Epithelial cell of proximal tubule (primary cell): ENCODE results near the gene MIA2. TPM values are rescaled to one million over a fixed set of nuclear protein-coding genes. Genes with fewer than 3 reads are reported as not detected.
"Not testable (repeated sequence)": the region's sequence is repeated elsewhere in the genome, so short reads cannot be mapped to it uniquely, and the experiment has no call there.

Experiments
- DNase-seq: peaks from one replicate; pipeline ENCODE4 v3.0.0-alpha.2; 2011; ENCODE audit warnings: low read depth
- H3K4me3 ChIP-seq: 2 replicates; pipeline ENCODE4 v1.5.1; 2011; ENCODE audit warnings: low read depth, mild to moderate bottlenecking, low read length
- CTCF ChIP-seq: conservative IDR thresholded peaks from 2 replicates; pipeline ENCODE4 v1.5.1; 2012; ENCODE audit warnings: low read depth, mild to moderate bottlenecking, low read length
- total RNA-seq: library from RNA; depleted of rRNA; stranded (reverse); fragments of >200 nt; gene quantifications from 2 replicates; pipeline ENCODE4 v1.2.3, GENCODE V29; 2015

The MIA2 gene
- total RNA-seq, 1 donor from 2014 or later: 10.4 TPM

GRCh38 chr14:39275395-39275794, 41.7 kb downstream of the MIA2 start:
- TF ChIP-seq CTCF: no peak
- no peak for DNase-seq
- no peak overlapping the region for H3K4me3 ChIP-seq

- no peak for TF ChIP-seq CTCF
- H3K4me3 ChIP-seq: no peak overlapping the region
- no peak for DNase-seq
These were observed 42.3 kb downstream of the MIA2 start for GRCh38 chr14:39276005-39276404.

GRCh38 chr14:39276579-39277114, 42.9 kb downstream of the MIA2 start:
- no peak for TF ChIP-seq CTCF
- H3K4me3 ChIP-seq: no peak overlapping the region
- no peak for DNase-seq

GRCh38 chr14:39279515-39279914, 45.8 kb downstream of the MIA2 start:
- TF ChIP-seq CTCF: no peak
- DNase-seq: no peak
- H3K4me3 ChIP-seq: no peak overlapping the region

GRCh38 chr14:39280678-39281077, 47.0 kb downstream of the MIA2 start:
- DNase-seq, H3K4me3 ChIP-seq: not testable (repeated sequence)

- DNase-seq: no peak
- no peak overlapping the region for H3K4me3 ChIP-seq
- no peak for TF ChIP-seq CTCF
These were observed 55.8 kb downstream of the MIA2 start for GRCh38 chr14:39289523-39289922.

- H3K4me3 ChIP-seq: no peak overlapping the region
- no peak for TF ChIP-seq CTCF
- no peak for DNase-seq
These were observed 58.0 kb downstream of the MIA2 start for GRCh38 chr14:39291701-39292100.
